Iris pigment epithelial cell (primary cell): ENCODE measurements around the gene HEATR5A.
A peak's percentile ranks its signal among the peaks of the same experiment; 100 is the strongest.
"Not testable (repeated sequence)": the region's sequence is repeated elsewhere in the genome, so short reads cannot be mapped to it uniquely, and the experiment has no call there.

Source experiments
- DNase-seq: peaks from one replicate; pipeline ENCODE4 v3.0.0-alpha.2; 2011; ENCODE audit warnings: low read depth

HEATR5A gene

DNA sequence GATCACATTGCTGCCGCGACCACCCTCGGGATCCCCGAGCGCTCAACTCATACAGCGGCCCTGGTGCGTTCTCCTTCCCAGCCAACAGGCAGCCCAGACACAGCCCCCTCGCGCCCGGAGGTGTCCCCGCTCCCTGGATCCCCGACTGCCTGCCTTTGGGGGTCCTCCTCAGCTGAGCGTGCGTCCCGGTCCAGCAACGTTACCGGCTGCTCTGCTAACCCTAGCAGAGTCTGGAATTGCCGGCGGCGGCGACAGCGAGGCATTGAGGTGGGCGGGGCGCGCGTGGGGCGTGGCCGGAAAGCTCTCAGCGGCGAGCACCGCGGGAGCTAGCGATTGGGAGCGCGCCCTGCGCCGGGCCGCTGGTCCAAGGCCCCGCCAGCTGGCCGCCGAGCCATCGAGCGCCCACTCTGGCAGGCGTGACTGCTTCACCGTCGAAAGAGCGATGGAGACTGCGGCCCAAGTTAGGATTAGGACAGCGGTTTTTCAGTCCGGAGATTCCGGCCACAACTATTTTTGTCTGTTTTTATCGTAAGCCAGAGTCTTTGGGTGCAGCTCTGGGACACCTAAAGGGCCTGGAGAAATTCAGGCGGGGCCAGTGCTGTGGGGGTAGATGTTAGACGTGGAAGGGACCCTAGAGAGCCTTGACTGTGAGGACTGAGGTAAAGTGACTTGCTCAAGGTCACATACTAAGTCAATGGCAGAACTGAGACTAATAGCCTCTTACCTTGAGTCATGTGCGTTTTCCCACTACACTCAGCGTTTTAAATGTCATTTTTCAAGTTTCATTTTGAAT lies at the start of gene HEATR5A:
Gene HEATR5A, minus strand, starts transcription at position 232 of the 793 bp plus-strand sequence. CDS start 17,575 bp downstream, outside the sequence.
- DNase-seq = peak; percentile 98

DNA sequence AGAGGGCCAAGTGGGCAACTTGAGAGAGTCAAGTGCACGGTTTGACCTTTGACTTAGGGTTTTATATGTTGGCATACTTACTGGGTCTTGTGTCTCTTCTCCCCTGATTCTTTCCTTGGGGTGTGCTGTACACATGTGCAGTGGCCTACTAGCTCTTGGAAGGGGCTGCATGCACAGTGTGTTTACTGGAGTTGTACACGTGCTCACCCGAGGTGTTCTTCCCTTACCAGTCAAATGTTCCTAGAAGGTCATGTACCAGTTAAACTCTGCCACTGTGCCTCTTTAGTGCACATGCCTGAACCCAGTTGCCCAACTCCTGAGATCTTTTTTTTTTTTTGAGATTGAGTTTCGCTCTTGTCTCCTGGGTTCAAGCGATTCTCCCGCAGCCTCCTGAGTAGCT lies 46.2 kb upstream of the HEATR5A start:
- no peak for DNase-seq

DNA sequence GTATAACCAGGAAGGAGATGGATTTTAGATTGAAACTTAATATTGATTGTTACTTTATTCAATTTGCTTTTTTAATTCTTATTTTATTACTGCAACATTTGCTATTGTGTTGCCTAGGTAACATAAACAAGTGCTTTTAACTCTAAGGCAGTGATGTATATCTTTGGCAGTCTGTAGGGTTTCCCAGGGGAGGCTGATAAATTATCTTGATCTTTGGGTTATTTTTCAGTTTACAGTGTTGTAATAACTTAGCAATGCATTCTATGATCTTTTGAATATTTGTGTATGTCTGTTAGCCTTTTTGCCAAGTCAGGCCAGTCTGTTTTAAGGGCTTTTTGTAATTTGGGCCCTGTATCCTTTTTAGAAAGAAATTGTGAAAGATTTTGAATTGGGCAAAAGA lies 44.8 kb upstream of the HEATR5A start:
- peak; percentile 73 for DNase-seq

DNA sequence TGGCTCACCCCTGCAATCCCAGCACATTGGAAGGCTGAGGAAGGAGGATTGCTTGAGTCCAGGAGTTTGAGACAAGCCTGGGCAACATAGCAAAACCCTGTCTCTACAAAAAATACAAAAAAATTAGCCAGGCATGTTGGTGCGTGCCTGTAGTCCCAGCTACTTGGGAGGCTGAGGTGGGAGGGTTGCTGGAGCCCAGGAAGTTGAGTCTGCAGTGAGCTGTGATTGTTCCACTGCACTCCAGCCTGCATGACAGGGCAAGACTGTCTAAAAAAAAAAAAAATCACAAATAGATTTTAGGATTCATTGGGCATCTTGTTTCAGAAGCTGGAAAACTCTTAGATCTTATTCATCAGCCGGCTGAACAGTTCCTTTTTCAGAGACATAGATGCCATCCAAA lies 42.1 kb upstream of the HEATR5A start:
- DNase-seq = not testable (repeated sequence)

DNA sequence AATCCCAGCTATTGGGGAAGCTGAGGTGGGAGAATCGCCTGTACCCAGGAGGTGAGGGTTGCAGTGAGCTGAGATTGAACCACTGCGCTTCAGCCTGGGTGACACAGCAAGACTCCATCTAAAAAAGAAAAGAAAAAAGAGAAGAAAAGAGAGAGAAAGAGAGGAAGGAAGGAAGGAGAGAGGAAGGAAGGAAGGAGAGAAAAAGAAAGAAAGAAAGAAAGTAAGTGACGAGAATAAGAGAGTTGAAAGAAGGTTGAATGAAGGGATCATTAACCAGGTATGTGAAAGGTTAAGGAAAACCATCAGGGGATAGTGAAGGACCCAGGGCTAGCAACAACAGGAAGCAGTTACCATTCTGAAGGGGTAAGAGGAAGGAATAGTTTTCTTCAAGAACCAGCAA lies 41.2 kb upstream of the HEATR5A start:
- DNase-seq = no peak

DNA sequence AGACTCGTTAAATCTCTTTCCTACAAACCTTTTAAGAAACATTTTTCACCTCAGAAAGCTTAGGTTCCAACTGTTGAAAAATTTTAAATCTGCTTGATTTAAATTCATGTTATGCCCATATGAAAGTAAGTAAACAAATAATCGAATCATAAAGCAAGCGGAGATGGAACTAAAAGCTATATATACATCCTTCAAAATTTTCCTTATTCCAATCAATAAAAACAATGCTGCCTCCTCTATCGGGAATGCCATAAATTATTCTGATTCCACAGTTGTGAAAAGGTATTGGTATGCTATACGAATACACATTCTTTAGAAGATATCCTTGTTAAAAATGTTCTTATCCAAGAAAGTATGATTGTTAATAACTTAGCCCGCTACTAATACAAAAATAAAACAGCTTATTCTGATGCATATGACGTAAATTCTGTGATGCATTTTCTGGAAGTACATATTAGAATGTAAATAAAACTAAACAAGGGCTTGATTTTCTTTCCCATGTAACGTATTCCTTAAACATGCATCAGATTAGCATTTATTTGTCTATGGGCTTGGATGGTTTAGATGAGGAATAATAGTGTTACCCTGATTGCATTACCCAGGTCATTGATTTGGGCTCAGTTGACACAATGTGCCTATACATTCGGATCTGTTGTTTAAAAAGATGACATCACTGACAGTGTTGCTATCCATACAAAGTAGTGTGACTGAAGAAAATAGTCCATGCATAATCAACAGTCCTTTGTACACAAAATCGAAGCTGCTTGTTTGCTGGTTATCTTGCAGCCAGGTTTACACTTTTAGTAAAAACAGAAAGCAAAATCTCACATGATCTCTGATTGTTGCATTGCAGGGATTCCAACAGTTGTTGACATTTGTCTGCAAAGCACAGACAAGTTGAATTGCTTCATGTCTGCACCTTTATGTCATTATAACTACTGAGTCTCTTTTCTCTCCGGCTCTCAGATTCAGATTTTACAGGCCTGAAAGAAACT lies 37.6 kb upstream of the HEATR5A start:
- DNase-seq = peak; percentile 54

DNA sequence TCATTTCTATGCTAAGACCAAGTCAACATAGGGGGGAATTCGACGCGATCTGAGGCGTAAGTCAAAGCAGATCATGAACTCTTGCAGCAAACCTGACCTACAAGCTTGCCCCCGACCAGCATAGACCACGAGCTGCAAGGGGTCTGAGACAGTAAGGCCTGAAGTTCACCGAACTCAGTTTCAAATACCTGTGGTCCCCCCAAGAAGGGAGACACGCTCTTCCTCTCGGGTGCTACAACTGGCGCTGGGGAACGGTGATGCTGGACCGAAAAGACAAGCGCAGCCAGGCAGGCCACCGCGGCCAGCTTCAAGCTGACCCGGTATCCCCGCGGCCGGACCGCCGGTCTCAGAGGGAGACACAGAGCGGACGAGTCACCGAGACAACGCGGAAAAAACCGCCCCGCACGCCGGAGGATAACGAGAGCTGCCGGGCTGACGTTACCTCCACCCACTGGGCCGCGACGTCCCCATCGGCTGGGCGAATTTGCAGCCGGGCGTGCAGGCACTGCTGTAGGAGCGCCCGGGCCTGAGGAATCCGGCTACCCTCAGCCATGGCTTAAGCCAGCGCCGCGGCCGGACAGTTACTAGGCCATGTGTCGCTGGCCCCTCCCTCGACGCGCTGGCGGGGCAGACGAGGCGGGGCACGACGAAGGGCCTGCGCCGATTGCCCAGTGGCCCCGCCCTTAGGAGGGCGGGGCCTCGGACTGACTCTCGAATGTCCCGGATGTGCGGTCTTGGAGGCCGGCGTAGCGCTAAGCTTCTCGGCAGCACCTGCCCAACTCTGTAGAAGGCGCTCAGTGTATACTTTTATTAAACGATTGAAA lies 36.7 kb upstream of the HEATR5A start, which contains the start of gene DTD2:
Gene DTD2, minus strand, starts transcription at position 666 of the 824 bp plus-strand sequence. Its CDS starts 113 bp downstream, at position 553.
- peak; percentile 93 for DNase-seq

DNA sequence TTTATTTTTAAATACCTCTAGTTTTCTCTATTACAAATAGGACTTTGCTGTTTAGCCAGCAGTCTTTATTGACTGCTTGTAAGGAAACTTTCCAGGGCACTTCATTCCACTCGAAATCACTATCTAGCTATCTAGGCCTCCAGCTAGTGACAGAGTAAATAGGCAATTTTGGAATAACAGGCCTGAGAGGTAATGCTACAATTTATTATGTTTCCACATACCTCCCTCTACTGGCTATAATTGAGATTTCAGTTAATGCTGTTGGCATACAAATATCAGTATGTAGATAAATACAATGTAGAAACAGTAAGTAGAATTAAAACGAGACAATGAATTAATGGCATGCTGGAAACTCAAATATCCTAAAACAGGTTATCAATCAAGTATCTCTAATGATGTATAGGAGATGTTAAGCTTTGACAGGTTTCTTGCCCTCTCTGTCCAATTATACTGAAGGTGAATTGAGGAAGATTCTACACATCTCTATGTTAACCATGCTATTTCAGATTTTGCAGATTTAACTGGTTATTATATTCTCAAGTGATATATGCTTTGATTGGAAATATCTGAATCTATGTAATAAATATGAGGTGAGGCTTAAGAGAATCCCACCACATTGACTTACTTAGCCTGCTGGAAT lies 29.7 kb upstream of the HEATR5A start:
- DNase-seq = peak; percentile 50

DNA sequence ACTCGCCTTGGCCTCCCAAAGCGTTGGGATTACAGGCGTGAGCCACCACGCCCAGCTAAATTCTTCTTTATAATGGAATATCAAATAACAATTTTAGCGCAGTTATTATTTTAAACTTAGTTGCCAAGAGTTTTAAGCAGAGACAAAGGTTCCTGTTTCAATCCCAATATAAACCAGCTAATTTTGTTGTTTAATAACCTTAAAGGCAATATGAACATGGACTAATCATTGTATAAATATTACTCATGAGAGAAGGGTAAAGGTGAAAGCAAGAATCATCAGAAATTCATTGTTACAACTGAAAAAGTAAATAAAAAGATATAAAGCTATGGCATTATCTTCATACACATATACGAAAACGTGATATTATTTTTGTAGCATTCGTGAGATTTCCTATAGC lies 28.8 kb upstream of the HEATR5A start:
- no peak for DNase-seq

DNA sequence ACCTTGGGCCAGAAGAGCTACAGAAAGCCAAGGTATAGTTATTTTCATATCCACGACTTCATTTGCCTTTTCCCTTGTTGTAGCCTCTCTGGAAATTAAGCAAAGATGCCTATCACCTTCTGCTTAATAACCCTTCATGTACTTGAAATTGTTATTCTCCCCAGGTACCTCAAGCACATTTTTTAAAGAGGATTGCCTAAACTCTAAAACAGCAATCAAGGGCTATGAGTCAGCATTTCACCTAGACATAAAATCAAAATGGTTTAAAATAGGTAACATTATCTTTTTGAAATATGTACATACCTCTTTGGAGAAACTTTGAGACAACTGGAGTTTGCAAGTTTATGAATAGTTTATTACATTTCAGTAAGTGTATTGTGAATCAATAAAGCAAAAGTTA lies 25.4 kb upstream of the HEATR5A start:
- no peak for DNase-seq

DNA sequence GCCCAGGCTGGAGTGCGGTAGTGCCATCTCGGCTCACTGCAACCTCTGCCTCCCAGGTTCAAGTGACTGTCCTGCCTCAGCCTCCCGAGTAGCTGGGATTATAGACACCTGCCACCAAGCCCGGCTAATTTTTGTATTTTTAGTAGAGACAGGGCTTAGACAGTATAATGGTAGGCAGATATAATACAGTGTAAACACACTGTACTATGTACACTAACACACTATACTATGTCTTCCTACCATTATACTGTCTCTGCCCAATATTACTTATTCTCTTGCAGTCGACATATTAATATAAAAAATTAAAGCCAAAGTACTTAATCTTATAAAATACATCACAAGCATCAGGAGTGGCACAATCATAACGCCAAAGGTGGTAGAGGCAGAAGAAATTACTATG lies 21.9 kb upstream of the HEATR5A start:
- DNase-seq = no peak

DNA sequence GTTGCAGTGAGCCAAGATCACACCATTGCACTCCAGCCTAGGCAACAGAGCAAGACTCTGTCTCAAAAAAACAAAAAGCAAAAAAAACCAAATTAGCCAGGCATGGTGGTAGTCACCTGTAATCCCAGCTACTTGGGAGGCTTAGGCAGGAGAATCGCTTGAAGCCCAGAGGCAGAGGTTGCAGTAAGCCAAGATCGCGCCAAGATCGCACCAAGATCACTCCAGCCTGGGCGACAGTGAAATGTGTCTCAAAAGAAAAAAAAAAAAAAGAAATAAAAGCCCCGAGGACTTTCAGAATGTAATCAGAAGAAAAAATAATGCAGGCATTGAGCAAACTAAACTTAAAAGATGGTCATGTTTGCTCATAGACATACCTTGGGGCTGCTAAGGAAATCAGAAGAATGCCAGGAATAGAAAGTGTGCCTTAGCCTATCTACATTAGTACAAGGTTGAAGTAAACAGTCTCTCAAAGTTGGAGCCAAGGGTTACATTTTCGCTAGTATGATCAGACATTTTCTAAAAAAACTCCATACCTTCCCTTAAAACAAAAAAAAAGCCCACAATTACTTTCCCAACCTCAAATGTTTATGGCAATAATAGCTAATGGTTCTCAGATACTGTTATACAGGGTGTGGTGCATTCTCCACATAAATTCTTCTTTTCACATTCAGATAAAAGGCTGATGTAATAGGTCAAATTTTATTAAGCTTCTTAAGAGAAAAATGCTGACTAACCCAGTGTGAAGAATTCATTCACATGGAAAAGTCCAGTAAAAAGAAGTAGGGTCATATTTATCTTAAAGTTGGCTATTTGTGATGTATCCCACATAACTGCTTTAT lies 21.1 kb upstream of the HEATR5A start:
- peak; percentile 88 for DNase-seq

DNA sequence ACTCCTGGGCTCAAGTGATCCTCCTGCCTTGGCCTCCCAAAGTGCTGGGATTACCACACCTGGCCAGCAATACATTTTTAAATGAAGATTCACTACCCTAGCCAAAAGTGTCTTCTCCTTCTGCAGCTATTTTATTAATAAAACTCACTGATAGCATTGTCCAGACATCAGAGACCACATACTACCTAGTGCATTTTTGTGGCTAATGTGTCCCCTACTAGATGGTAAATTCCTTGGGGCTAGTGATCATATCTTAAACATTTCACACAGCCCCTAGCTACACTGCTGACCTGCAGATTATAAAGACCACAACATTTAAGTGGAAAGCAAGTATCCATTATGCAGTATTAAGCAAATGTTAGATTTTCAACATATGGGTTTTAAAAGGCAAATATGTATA lies 19.9 kb upstream of the HEATR5A start:
- no peak for DNase-seq

DNA sequence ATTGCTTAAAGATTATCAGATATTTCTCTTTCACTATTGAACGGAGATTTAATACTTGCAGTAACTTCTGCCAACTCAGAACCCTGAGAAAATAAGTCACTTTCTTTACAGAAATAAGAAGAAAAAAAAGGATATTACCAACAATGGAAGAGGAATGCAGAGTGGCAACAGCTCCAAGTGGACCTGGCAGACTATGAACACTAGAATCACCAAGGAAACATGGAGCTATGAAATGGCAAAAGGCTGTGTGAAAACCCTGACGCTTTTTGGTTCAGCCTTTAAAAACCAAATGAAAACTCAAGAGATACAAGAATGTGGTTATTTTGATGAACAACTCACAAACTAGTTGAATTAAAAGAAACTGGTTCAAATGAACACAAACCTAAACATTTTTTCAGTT lies 19.2 kb upstream of the HEATR5A start:
- no peak for DNase-seq

DNA sequence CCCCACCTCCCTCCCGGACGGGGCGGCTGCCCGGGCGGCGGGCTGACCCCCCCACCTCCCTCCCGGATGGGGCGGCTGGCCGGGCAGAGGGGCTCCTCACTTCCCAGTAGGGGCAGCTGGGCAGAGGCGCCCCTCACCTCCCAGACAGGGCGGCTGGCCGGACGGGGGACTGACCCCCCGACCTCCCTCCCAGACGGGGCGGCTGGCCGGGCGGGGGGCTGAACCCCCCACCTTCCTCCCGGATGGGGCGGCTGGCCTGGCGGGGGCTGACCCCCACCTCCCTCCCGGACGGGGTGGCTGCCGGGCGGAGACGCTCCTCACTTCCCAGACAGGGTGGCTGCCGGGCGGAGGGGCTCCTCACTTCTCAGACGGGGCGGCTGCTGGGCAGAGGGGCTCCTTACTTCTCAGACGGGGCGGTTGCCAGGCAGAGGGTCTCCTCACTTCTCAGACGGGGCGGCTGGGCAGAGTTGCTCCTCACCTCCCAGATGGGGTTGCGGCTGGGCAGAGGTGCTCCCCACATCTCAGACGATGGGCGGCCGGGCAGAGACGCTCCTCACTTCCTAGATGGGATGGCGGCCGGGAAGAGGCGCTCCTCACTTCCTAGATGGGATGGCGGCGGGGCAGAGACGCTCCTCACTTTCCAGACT lies 16.8 kb upstream of the HEATR5A start:
- DNase-seq = not testable (repeated sequence)

DNA sequence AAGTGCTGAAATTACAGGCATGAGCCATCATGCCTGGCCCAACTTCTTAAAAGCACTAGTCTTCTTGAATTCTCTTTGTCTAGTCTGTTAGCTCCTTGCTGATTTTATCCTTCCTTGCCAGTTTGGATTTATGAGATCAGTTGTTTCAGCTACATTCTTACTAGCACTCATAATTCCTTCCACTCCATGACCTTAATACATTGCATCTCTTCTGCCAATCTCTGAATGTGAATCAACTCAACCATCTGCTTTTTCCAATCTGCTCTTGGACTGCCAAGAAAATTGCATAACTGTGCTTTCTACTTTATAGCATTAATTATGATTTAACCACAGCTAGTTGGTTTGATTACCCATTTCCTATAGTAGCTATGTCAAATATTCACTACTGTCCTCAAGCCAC lies 14.9 kb upstream of the HEATR5A start:
- peak; percentile 80 for DNase-seq

DNA sequence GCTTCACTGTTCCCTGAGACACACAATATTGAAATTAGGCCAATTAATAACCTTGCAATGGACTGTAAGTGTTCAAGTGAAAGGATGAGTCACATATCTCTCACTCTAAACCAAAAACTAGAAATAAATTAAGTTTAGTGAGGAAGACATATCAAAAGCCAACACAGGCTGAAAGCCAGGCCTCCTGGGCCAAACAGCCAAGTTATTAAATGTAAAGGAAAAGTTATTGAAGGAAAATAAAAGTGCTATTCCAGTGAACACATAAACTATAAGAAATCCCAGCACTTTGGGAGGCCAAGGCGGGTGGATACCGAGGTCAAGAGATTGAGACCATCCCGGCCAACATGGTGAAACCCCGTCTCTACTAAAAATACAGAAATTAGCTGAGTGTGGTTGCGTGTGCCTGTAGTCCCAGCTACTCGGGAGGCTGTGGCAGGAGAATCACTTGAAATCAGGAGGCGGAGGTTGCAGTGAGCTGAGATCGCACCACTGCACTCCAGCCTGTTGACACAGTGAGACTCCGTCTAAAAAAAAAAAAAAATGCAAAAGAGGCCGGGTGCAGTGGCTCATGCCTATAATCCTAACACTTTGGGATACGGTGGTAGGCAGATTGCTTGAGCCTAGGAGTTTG lies 10.4 kb upstream of the HEATR5A start:
- DNase-seq = no peak

DNA sequence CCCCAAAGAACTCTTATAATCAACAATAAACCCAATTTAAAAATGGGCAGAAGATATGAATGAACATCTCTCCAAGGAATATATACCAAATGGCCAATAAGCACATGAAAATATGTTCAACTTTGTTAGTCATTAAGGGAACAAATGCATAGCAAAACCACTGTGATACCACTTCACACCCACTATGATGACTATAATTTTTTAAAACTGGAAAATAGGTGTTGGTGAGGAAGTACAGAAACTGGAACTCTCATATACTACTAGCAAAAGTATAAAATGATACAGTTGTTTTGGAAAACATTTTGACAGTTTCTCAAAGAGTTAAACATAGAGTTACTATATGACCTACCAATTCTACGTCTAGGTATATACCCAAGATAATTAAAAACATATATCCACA lies 9.4 kb upstream of the HEATR5A start:
- DNase-seq = no peak

DNA sequence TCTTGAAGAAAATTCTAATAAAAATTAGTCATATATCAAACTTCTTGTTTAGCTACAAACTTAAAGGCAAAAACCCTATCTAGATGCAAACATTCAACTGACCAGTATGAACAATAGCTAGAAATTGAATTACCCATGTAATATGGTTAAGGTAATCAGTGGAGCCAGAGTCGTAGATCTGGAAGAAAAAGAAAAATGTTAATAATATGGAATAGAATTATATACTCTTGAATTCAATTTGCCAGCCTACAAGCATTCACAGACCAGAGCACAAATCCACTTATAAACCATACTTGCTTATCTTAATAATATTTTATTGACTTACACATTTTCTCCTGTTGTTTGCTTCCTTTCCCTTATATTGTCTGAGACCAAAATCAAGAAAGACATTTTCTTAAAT lies 7.7 kb upstream of the HEATR5A start:
- DNase-seq = no peak
